Stimulated activated CD4-positive, alpha-beta T cell treated with anti-CD3 and anti-CD28 coated beads, Interleukin-12 subunit alpha, Interleukin-12 subunit beta, amount 100 ng/mL, for 24 hours (primary cell): ENCODE results near the gene HSPA1A.
"Not testable (repeated sequence)": the region's sequence is repeated elsewhere in the genome, so short reads cannot be mapped to it uniquely, and the experiment has no call there.

Experiments used
- DNase-seq, 2 experiments: peaks; one replicate each; pipeline ENCODE4 v3.0.0-alpha.2; 2020; ENCODE audit warnings: low read depth in 2 of 2

HSPA1A gene

GRCh38 chr6:31836474-31837368 lies 21.4 kb downstream of the HSPA1A start:
- no peak for DNase-seq

GRCh38 chr6:31837369-31838113 lies 22.2 kb downstream of the HSPA1A start:
- no peak for DNase-seq

GRCh38 chr6:31838114-31838553 lies 22.8 kb downstream of the HSPA1A start:
- not testable (repeated sequence) for DNase-seq

- DNase-seq, result no peak
Observed at GRCh38 chr6:31838968-31839367, 23.6 kb downstream of the HSPA1A start.

GRCh38 chr6:31839779-31840126 lies 24.4 kb downstream of the HSPA1A start:
- DNase-seq, result not testable (repeated sequence)

- no peak for DNase-seq
Observed at GRCh38 chr6:31842053-31842452, 26.7 kb downstream of the HSPA1A start.

GRCh38 chr6:31844507-31844906 lies 29.2 kb downstream of the HSPA1A start:
- DNase-seq, result no peak

GRCh38 chr6:31847276-31847978 lies 32.1 kb downstream of the HSPA1A start:
- no peak for DNase-seq

GRCh38 chr6:31850765-31851484 lies 35.6 kb downstream of the HSPA1A start:
- DNase-seq, result no peak

GRCh38 chr6:31851485-31851832 lies 36.1 kb downstream of the HSPA1A start:
- no peak for DNase-seq

GRCh38 chr6:31851980-31852718 lies 36.8 kb downstream of the HSPA1A start:
- DNase-seq, result not testable (repeated sequence)

- not testable (repeated sequence) for DNase-seq
Observed at GRCh38 chr6:31857774-31858173, 42.4 kb downstream of the HSPA1A start.

GRCh38 chr6:31858707-31859106 lies 43.4 kb downstream of the HSPA1A start:
- DNase-seq, result no peak

GRCh38 chr6:31859923-31860322 lies 44.6 kb downstream of the HSPA1A start:
- DNase-seq, result no peak

- DNase-seq, result no peak
Observed at GRCh38 chr6:31860349-31860748, 45.0 kb downstream of the HSPA1A start.

- DNase-seq, result no peak
Observed at GRCh38 chr6:31861150-31861549, 45.8 kb downstream of the HSPA1A start.

GRCh38 chr6:31861919-31862343 lies 46.6 kb downstream of the HSPA1A start:
- DNase-seq, result no peak

- DNase-seq, result peak; percentile 96 to 98
Observed at GRCh38 chr6:31862344-31863235, 47.2 kb downstream of the HSPA1A start, which contains the start of gene NEU1. NEU1 (minus strand) TSS chr6:31862821; CDS start chr6:31862776, 45 bp downstream.

- DNase-seq, result not testable (repeated sequence)
Observed at GRCh38 chr6:31864123-31864562, 48.8 kb downstream of the HSPA1A start.

- DNase-seq, result no peak
Observed at GRCh38 chr6:31864818-31865204, 49.5 kb downstream of the HSPA1A start.
